Naive thymus-derived CD4-positive, alpha-beta T cell (primary cell): Measurements from ENCODE around the gene PRRC2B. TPM values are rescaled to one million over a fixed set of nuclear protein-coding genes. Genes with fewer than 3 reads are reported as not detected.

Experiments used
- ATAC-seq: fragments of 150-1000 bp; cut with Tn5 transposase; 2 replicates; pipeline ENCODE4 v1.10.0; 2021; ENCODE audit warnings: mild to moderate bottlenecking, moderate library complexity
- CTCF ChIA-PET: fragments of 350-600 bp; sonication (Branson Sonifier 250); formaldehyde crosslinking; loops from one replicate; lab custom pipeline; 2021; ENCODE audit warnings: antibody characterized with exemption; lab: Charles Lee
- POLR2A ChIA-PET: fragments of 350-600 bp; sonication (Branson Sonifier 250); formaldehyde crosslinking; loops from one replicate; lab custom pipeline; 2021; ENCODE audit warnings: antibody characterized with exemption, inconsistent platforms; lab: Charles Lee
- DNase-seq, 9 donors: peaks; one replicate each; pipeline versions ENCODE4 v3.0.0 to v3.0.0-alpha.2; 2020 to 2022; ENCODE audit warnings: mixed read lengths in 1 of 9
- H3K27ac ChIP-seq: one replicate; pipeline ENCODE4 v1.7.0; 2013; ENCODE audit warnings: mild to moderate bottlenecking, low read depth, low read length, moderate library complexity
- H3K27me3 ChIP-seq, 2 donors: one replicate each; pipeline ENCODE4 v1.7.0; 2013; ENCODE audit warnings: low read length in 2 of 2, mild to moderate bottlenecking in 2 of 2, moderate library complexity in 2 of 2; ENCODE audit not compliant: control insufficient read depth in 2 of 2, insufficient read depth in 2 of 2
- H3K36me3 ChIP-seq, 3 experiments: 1 replicate in 2 of 3; 2 replicates in 1 of 3; pipeline ENCODE4 v1.7.0; 2013; ENCODE audit warnings: low read length in 3 of 3, mild to moderate bottlenecking in 3 of 3, moderate library complexity in 1 of 3; ENCODE audit not compliant: insufficient read depth in 3 of 3, control insufficient read depth in 2 of 3
- H3K4me1 ChIP-seq, 2 donors: one replicate each; pipeline ENCODE4 v1.7.0; 2013; ENCODE audit warnings: low read length in 2 of 2, mild to moderate bottlenecking in 2 of 2, moderate library complexity in 1 of 2; ENCODE audit not compliant: control insufficient read depth in 2 of 2, insufficient read depth in 2 of 2
- H3K4me3 ChIP-seq: 2 replicates; pipeline ENCODE4 v1.7.0; 2013; ENCODE audit warnings: mild to moderate bottlenecking, low read length
- H3K9me3 ChIP-seq, 3 experiments: 1 replicate in 2 of 3; 2 replicates in 1 of 3; pipeline ENCODE4 v1.7.0; 2013; ENCODE audit warnings: low read length in 3 of 3; ENCODE audit not compliant: control insufficient read depth in 2 of 3
- H3K27ac Mint-ChIP-seq, 9 donors: one replicate each; pipeline ENCODE4 v1.8.0; 2020 to 2022; ENCODE audit warnings: mixed read lengths in 9 of 9, mild to moderate bottlenecking in 8 of 9, moderate library complexity in 5 of 9, inconsistent platforms in 2 of 9
- H3K27me3 Mint-ChIP-seq, 5 donors: one replicate each; pipeline ENCODE4 v1.8.0; 2021 to 2022; ENCODE audit warnings: mixed read lengths in 5 of 5, mild to moderate bottlenecking in 1 of 5
- H3K36me3 Mint-ChIP-seq, 5 donors: one replicate each; pipeline ENCODE4 v1.8.0; 2020 to 2022; ENCODE audit warnings: mixed read lengths in 5 of 5, mild to moderate bottlenecking in 3 of 5, inconsistent platforms in 1 of 5
- H3K4me1 Mint-ChIP-seq, 7 donors: one replicate each; pipeline ENCODE4 v1.8.0; 2020 to 2022; ENCODE audit warnings: mixed read lengths in 7 of 7, mild to moderate bottlenecking in 3 of 7, inconsistent platforms in 1 of 7
- H3K4me3 Mint-ChIP-seq, 10 donors: one replicate each; pipeline ENCODE4 v1.8.0; 2020 to 2022; ENCODE audit warnings: mild to moderate bottlenecking in 10 of 10, mixed read lengths in 10 of 10, moderate library complexity in 6 of 10, inconsistent platforms in 2 of 10
- H3K9me3 Mint-ChIP-seq, 11 donors: one replicate each; pipeline ENCODE4 v1.8.0; 2020 to 2022; ENCODE audit warnings: mixed read lengths in 11 of 11, mild to moderate bottlenecking in 4 of 11, inconsistent platforms in 1 of 11, moderate library complexity in 1 of 11
- intact Hi-C, 2 donors: fragments of 100-400 bp; cut with micrococcal nuclease; formaldehyde crosslinking; loops; one replicate each; pipeline ENCODE4 v1.15.1; 2023
- polyA plus RNA-seq, 2 donors: library from polyadenylated mRNA; unstranded; fragments of 300-500 nt; fragmentation: Illumina TruSeq; gene quantifications; one replicate each; pipeline ENCODE4 v1.2.3, GENCODE V29; 2021
- total RNA-seq, 6 experiments: library from RNA in 5 of 6; stranded (reverse) in 5 of 6; gene quantifications; 1 replicate in 5 of 6; 2 replicates in 1 of 6; pipeline ENCODE4 v1.2.3 and lab custom pipeline; 2021 to 2026

PRRC2B gene
- total and polyA plus RNA-seq, 7 experiments from 2014 or later: 29.8 to 382 (median 227) TPM

DNA sequence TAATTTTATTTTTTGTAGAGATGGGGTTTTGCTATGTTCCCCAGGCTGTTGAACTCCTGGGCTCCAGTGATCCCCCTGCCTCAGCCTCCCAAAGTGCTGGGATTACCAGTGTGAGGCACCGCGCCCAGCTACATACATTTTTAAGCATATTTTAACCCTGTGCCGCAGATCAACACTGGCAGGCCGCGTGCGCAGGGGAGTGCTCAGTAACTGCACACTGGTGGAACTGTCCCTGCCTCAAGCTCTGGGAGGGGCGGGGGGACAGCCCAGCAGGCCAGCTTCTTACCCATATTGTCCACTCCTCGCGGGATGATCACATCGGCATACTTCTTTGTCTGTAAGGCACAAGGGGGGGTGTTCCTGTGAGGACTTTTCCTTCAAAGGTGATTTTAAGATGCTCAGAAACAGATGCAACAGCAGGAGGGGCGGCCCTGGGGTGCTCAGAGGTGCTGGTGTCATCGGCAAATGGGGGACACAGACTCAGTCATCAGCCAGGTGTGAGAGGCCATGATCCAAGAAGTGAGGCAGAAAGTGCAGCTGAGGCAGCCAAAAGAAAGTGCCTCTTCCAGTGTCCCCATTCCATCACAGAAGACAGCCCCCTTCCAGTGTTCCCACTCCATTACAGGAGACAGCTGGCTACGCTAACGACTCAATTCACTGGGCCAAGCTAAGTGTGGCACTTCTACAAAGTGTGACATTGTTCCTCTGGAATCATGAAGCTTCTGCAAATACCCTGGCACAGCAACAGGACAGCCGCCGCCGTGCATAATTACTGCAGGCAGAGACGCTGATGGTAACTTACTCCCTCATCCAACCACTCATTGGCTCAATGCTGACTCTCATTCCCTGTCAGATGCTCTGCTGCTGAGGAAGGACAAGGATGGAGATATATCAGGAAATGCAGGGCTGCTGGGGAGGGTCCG, 132.0 kb downstream of the PRRC2B start:
- Histone ChIP-seq H3K27me3 (no peaks in the 10 kb centered on the region), H3K9me3 (no peaks in the 10 kb centered on the region), H3K4me1 (peaks cover 6 to 10% of the 10 kb centered on the region in 2 donors), H3K27ac (no peak overlapping the region), H3K4me3 (no peak overlapping the region), H3K36me3 (peaks cover 0 to 92% (median 31%) of the 10 kb centered on the region in 3 experiments)
- H3K4me1 Mint-ChIP-seq: peaks cover 7 to 21% (median 14%) of the 10 kb centered on the region in 7 donors
- H3K9me3 Mint-ChIP-seq: no peaks in the 10 kb centered on the region
- H3K4me3 Mint-ChIP-seq: no peak overlapping the region
- peaks cover 4 to 29% (median 6%) of the 10 kb centered on the region in 5 donors for H3K36me3 Mint-ChIP-seq
- CTCF ChIA-PET: interaction anchor here (0.6 to 0.8 kb wide), 2 partner anchors 176 to 303 kb away, joined by 3 to 4 read pairs; no protein-coding TSS in a partner anchor
- DNase-seq (no peak), ATAC-seq (no peak)
- intact Hi-C loops: no loop called here
- POLR2A ChIA-PET: interaction anchor here (0.7 kb wide), 1 partner anchor 13 kb away, joined by 3 read pairs; no protein-coding TSS in a partner anchor
- H3K27ac Mint-ChIP-seq: no peak overlapping the region
- no peaks in the 10 kb centered on the region for H3K27me3 Mint-ChIP-seq

DNA sequence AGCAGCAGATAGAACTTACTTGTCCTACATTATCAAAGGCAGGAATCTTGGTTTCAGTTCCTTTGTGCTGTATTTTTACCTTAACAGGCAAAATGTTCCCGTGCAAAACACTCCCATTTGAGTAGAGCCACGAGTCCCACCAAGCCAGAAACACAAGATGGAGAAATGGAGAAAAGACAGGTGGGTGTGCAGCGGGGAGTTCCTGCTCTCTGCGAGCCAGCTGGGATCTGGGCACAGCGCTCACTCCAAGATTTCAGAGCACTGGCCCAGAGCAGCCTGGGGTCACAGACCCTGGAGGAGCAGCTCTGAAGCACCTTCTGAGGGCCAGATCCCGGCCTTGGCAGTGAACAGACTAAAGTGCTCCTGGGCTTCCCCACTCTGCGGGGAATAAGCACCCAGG, 134.3 kb downstream of the PRRC2B start:
- Histone ChIP-seq H3K9me3 (no peaks in the 10 kb centered on the region), H3K4me1 (peaks cover 6 to 10% of the 10 kb centered on the region in 2 donors), H3K27me3 (no peaks in the 10 kb centered on the region), H3K27ac (no peak overlapping the region), H3K4me3 (no peak overlapping the region), H3K36me3 (peaks cover 0 to 69% (median 19%) of the 10 kb centered on the region in 3 experiments)
- ChIA-PET POLR2A (interaction anchor here (1.1 kb wide), 1 partner anchor 11 kb away, joined by 3 read pairs; no protein-coding TSS in a partner anchor), CTCF (interaction anchor here (0.6 kb wide), 1 partner anchor 175 kb away, joined by 4 read pairs; no protein-coding TSS in a partner anchor)
- Mint-ChIP-seq H3K4me3 (peak overlapping the region; percentile 13 to 79 (median 52)), H3K4me1 (peaks cover 7 to 26% (median 18%) of the 10 kb centered on the region in 7 donors), H3K36me3 (peaks cover 0 to 24% (median 5%) of the 10 kb centered on the region in 5 donors), H3K9me3 (peaks cover 0 to 2% (median 0%) of the 10 kb centered on the region in 11 donors), H3K27me3 (no peaks in the 10 kb centered on the region), H3K27ac (peak overlapping the region in 6 of 9 donors; percentile 13 to 56 (median 35))
- intact Hi-C loops: no loop called here
- no peak for DNase-seq
- no peak for ATAC-seq

GRCh38 chr9:131528886-131529505, 135.1 kb downstream of the PRRC2B start:
- no peak for DNase-seq
- H3K4me1 Mint-ChIP-seq: peaks cover 7 to 27% (median 18%) of the 10 kb centered on the region in 7 donors
- H3K27me3 Mint-ChIP-seq: no peaks in the 10 kb centered on the region
- Histone ChIP-seq H3K27ac (no peak overlapping the region), H3K9me3 (no peaks in the 10 kb centered on the region), H3K4me3 (no peak overlapping the region), H3K4me1 (peaks cover 6 to 10% of the 10 kb centered on the region in 2 donors), H3K36me3 (peaks cover 0 to 61% (median 12%) of the 10 kb centered on the region in 3 experiments), H3K27me3 (no peaks in the 10 kb centered on the region)
- H3K4me3 Mint-ChIP-seq: peak overlapping the region in 8 of 10 donors; percentile 13 to 84 (median 56)
- CTCF ChIA-PET: interaction anchor here (0.6 to 1.0 kb wide), 2 partner anchors 174 to 211 kb away, joined by 3 to 4 read pairs; no protein-coding TSS in a partner anchor
- H3K27ac Mint-ChIP-seq: peak overlapping the region in 2 of 9 donors; percentile 3 to 61
- intact Hi-C loops: no loop called here
- POLR2A ChIA-PET: interaction anchor here (1.1 to 1.4 kb wide), 2 partner anchors 10 kb away, joined by 3 to 4 read pairs; no protein-coding TSS in a partner anchor
- no peak for ATAC-seq
- peaks cover 0 to 2% (median 0%) of the 10 kb centered on the region in 11 donors for H3K9me3 Mint-ChIP-seq
- H3K36me3 Mint-ChIP-seq: peaks cover 0 to 24% (median 5%) of the 10 kb centered on the region in 5 donors

- intact Hi-C loops: loop anchor here (2.0 to 10.0 kb wide), 5 partner anchors 27 to 825 kb away; partner anchors contain the start of genes NUP214 (in 1 of the 2), POMT1 (in 1 of the 2), RAPGEF1 (in 1 of the 2) and SETX (in 1 of the 2)
- no peak for DNase-seq
- H3K4me1 ChIP-seq: peaks cover 14 to 19% of the 10 kb centered on the region in 2 donors
These were observed 136.0 kb downstream of the PRRC2B start for GRCh38 chr9:131529597-131530545.

DNA sequence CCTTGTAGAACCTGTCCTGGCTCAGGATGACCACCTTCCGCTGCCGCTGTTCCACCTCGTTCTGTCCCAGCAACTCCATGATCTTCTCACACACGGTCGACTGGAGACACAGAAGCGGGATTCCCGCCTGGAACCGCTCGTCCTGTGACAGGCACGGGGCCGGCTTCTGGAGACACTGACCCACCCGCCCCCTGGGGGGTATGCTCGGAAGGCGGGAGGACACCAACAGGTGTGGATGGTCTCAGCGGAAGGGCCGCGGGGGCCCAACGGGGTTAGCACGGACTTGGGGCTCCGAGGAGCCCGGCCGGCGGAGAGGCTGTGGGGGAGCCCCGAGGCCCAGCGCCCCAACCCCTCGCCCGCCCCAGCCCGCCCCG, 136.6 kb downstream of the PRRC2B start:
- Mint-ChIP-seq H3K4me3 (peak overlapping the region; percentile 59 to 84 (median 77)), H3K27ac (peak overlapping the region in 5 of 9 donors; percentile 21 to 71 (median 46)), H3K4me1 (peaks cover 15 to 42% (median 32%) of the 10 kb centered on the region in 7 donors), H3K27me3 (no peaks in the 10 kb centered on the region), H3K36me3 (peaks cover 0 to 14% (median 5%) of the 10 kb centered on the region in 5 donors), H3K9me3 (peaks cover 0 to 2% (median 0%) of the 10 kb centered on the region in 11 donors)
- Histone ChIP-seq H3K27me3 (no peaks in the 10 kb centered on the region), H3K9me3 (no peaks in the 10 kb centered on the region), H3K36me3 (peaks cover 0 to 45% (median 6%) of the 10 kb centered on the region in 3 experiments), H3K4me1 (peaks cover 19 to 25% of the 10 kb centered on the region in 2 donors), H3K27ac (peak overlapping the region; percentile 90), H3K4me3 (peak overlapping the region; percentile 63)
- ChIA-PET POLR2A (interaction anchor here (1.4 to 1.7 kb wide), 2 partner anchors 8 to 157 kb away, joined by 4 read pairs; no protein-coding TSS in a partner anchor), CTCF (no interaction called here)
- peak; percentile 2 for ATAC-seq
- peak in 1 of 9 donors; percentile 21 for DNase-seq
- intact Hi-C loops: loop anchor here (2.0 to 10.0 kb wide), 5 partner anchors 28 to 824 kb away; partner anchors contain the start of genes NUP214 (in 1 of the 2), POMT1 (in 1 of the 2), RAPGEF1 (in 1 of the 2) and SETX (in 1 of the 2)

More at GRCh38 chr9:131529597-131530545, 136.0 kb downstream of the PRRC2B start:
- Histone ChIP-seq H3K27ac (peak overlapping the region; percentile 90), H3K27me3 (no peaks in the 10 kb centered on the region), H3K9me3 (no peaks in the 10 kb centered on the region), H3K4me3 (peak overlapping the region; percentile 63), H3K36me3 (peaks cover 0 to 52% (median 6%) of the 10 kb centered on the region in 3 experiments)
- Mint-ChIP-seq H3K4me1 (peaks cover 13 to 35% (median 27%) of the 10 kb centered on the region in 7 donors), H3K4me3 (peak overlapping the region; percentile 59 to 84 (median 77)), H3K9me3 (peaks cover 0 to 2% (median 0%) of the 10 kb centered on the region in 11 donors), H3K27ac (peak overlapping the region; percentile 6 to 71 (median 63)), H3K36me3 (peaks cover 0 to 17% (median 5%) of the 10 kb centered on the region in 5 donors), H3K27me3 (no peaks in the 10 kb centered on the region)
- ChIA-PET CTCF (interaction anchor here (0.6 to 1.0 kb wide), 3 partner anchors 10 to 210 kb away, joined by 3 read pairs; no protein-coding TSS in a partner anchor), POLR2A (interaction anchor here (1.4 kb wide), 1 partner anchor 9 kb away, joined by 4 read pairs; no protein-coding TSS in a partner anchor)
- ATAC-seq: no peak
